T-helper 9 cell (primary cell): Measurements from ENCODE around the gene ZBTB47.

Experiments
- DNase-seq: peaks from one replicate; pipeline ENCODE4 v3.0.0-alpha.2; 2020
- total RNA-seq, 2 donors: gene quantifications; one replicate each; lab custom pipeline; 2026; lab: John Stamatoyannopoulos, UW

ZBTB47 gene
- 1.4 to 7.1 reads per million in 2 donors for total RNA-seq

GRCh38 chr3:42653560-42654330, at the start of gene ZBTB47:
Gene ZBTB47, plus strand, starts transcription at chr3:42653697. Its CDS starts 4,659 bp downstream, at chr3:42658356.
- DNase-seq, result no peak

- DNase-seq, result no peak
These were observed 47.8 kb upstream of the ZBTB47 start for GRCh38 chr3:42605546-42606173.

GRCh38 chr3:42608581-42608980, 44.9 kb upstream of the ZBTB47 start:
- no peak for DNase-seq

GRCh38 chr3:42610976-42611375, 42.5 kb upstream of the ZBTB47 start:
- DNase-seq, result no peak

GRCh38 chr3:42612217-42612616, 41.3 kb upstream of the ZBTB47 start:
- no peak for DNase-seq

GRCh38 chr3:42612928-42613327, 40.6 kb upstream of the ZBTB47 start:
- DNase-seq, result no peak

- DNase-seq, result no peak
These were observed 40.0 kb upstream of the ZBTB47 start for GRCh38 chr3:42613462-42613861.

- DNase-seq, result no peak
These were observed 21.9 kb upstream of the ZBTB47 start for GRCh38 chr3:42631620-42632019.

- DNase-seq, result no peak
These were observed 21.4 kb upstream of the ZBTB47 start for GRCh38 chr3:42632146-42632545.

GRCh38 chr3:42633544-42633943, 20.0 kb upstream of the ZBTB47 start:
- DNase-seq, result no peak

- no peak for DNase-seq
These were observed 18.4 kb upstream of the ZBTB47 start for GRCh38 chr3:42635111-42635510.

- no peak for DNase-seq
These were observed 16.5 kb upstream of the ZBTB47 start for GRCh38 chr3:42637001-42637400.

- no peak for DNase-seq
These were observed 15.1 kb upstream of the ZBTB47 start for GRCh38 chr3:42638339-42638842.

GRCh38 chr3:42639192-42639591, 14.3 kb upstream of the ZBTB47 start:
- no peak for DNase-seq

GRCh38 chr3:42640129-42640528, 13.4 kb upstream of the ZBTB47 start:
- DNase-seq, result no peak

- no peak for DNase-seq
These were observed 12.6 kb upstream of the ZBTB47 start for GRCh38 chr3:42640771-42641370.

GRCh38 chr3:42647821-42648459, 5.6 kb upstream of the ZBTB47 start:
- DNase-seq, result no peak

GRCh38 chr3:42649006-42649405, 4.5 kb upstream of the ZBTB47 start:
- no peak for DNase-seq

GRCh38 chr3:42649783-42650182, 3.7 kb upstream of the ZBTB47 start:
- DNase-seq, result no peak

GRCh38 chr3:42651248-42652091, 2.0 kb upstream of the ZBTB47 start:
- no peak for DNase-seq

GRCh38 chr3:42652251-42652610, 1.3 kb upstream of the ZBTB47 start:
- no peak for DNase-seq

- DNase-seq, result no peak
These were observed 740 bp upstream of the ZBTB47 start for GRCh38 chr3:42652611-42653302.
